D721Med (cell line): Measurements from ENCODE around the gene PSEN1.

Experiments
- DNase-seq: peaks from one replicate; pipeline ENCODE4 v3.0.0; 2011; ENCODE audit warnings: low spot score; ENCODE audit not compliant: insufficient read length
- FAIRE-seq: peaks from 2 replicates; lab custom pipeline; 2011; peaks lifted over from hg19 to GRCh38; lab: Jason Lieb, UNC
- CTCF ChIP-seq: IDR thresholded peaks from 2 replicates; pipeline ENCODE4 v1.5.1; 2012; ENCODE audit warnings: mild to moderate bottlenecking, control low read depth; ENCODE audit not compliant: insufficient read depth; ENCODE audit errors: missing control alignments

Gene PSEN1

GRCh38 chr14:73225496-73225895 is 89.2 kb downstream of the PSEN1 start:
- no peak for TF ChIP-seq CTCF
- FAIRE-seq (no peak), DNase-seq (no peak)

- FAIRE-seq, result no peak
- no peak for TF ChIP-seq CTCF
- no peak for DNase-seq
Measured at GRCh38 chr14:73227812-73228781, 91.8 kb downstream of the PSEN1 start.

- FAIRE-seq, result no peak
- no peak for DNase-seq
- TF ChIP-seq CTCF, result no peak
Measured at GRCh38 chr14:73230051-73230450, 93.7 kb downstream of the PSEN1 start.

GRCh38 chr14:73231981-73232851 is 95.9 kb downstream of the PSEN1 start:
- FAIRE-seq (no peak), DNase-seq (no peak)
- TF ChIP-seq CTCF, result peak; percentile 3

- DNase-seq, result no peak
- FAIRE-seq, result no peak
- no peak for TF ChIP-seq CTCF
Measured at GRCh38 chr14:73232984-73233383, 96.7 kb downstream of the PSEN1 start.

- no peak for TF ChIP-seq CTCF
- DNase-seq, result no peak
- FAIRE-seq, result no peak
Measured at GRCh38 chr14:73233564-73233963, 97.3 kb downstream of the PSEN1 start.
